DOHH2 (cell line): ENCODE data around the gene CTPS2.

ENCODE experiments used
- CTCF ChIP-seq: fragments of 200-600 bp; sonication (generic); IDR thresholded peaks from one replicate; pipeline ENCODE4 v1.5.1; 2014; ENCODE audit warnings: antibody characterized with exemption, mild to moderate bottlenecking, low read depth, low read length; ENCODE audit not compliant: poor library complexity, severe bottlenecking
- EZH2phosphoT487 ChIP-seq: fragments of 200-600 bp; sonication (generic); IDR thresholded peaks from 2 replicates; pipeline ENCODE4 v1.6.1; 2017; ENCODE audit warnings: borderline replicate concordance, mild to moderate bottlenecking, antibody characterized with exemption, low read length, moderate library complexity, mixed read lengths

GRCh38 chrX:16579517-16579916 is 133.0 kb downstream of the CTPS2 start:
- TF ChIP-seq CTCF: no peak
- TF ChIP-seq EZH2phosphoT487: no peak
